H1 (cell line): ENCODE data around the gene KIFC1. TPM values are rescaled to one million over a fixed set of nuclear protein-coding genes. Genes with fewer than 3 reads are reported as not detected.

ENCODE experiments used
- POLR2A ChIP-seq, 2 experiments: IDR thresholded peaks; 1 replicate in 1 of 2; 2 replicates in 1 of 2; pipeline ENCODE4 v1.6.1; 2011; ENCODE audit warnings: low read depth in 2 of 2, low read length in 2 of 2, mild to moderate bottlenecking in 2 of 2; ENCODE audit errors: control extremely low read depth in 1 of 2
- POU5F1 ChIP-seq: IDR thresholded peaks from 2 replicates; pipeline ENCODE4 v1.6.1; 2011; ENCODE audit warnings: low read depth, mild to moderate bottlenecking, low read length, moderate library complexity
- RNF2 ChIP-seq: fragments of 200-900, 300-1000 bp; sonication (generic); IDR thresholded peaks from 2 replicates; pipeline ENCODE4 v1.7.1; 2016; ENCODE audit warnings: borderline replicate concordance, low read depth, mild to moderate bottlenecking, antibody characterized with exemption, low read length; ENCODE audit not compliant: poor library complexity, severe bottlenecking; ENCODE audit errors: missing control alignments
- RXRA ChIP-seq: IDR thresholded peaks from 2 replicates; pipeline ENCODE4 v1.6.1; 2011; ENCODE audit warnings: low read depth, mild to moderate bottlenecking, low read length, moderate library complexity; ENCODE audit not compliant: insufficient read depth
- SIN3A ChIP-seq, 2 experiments: IDR thresholded peaks in 1 of 2; conservative IDR thresholded peaks in 1 of 2; 2 replicates each; pipeline ENCODE4 v1.6.1; 2011 to 2012; ENCODE audit warnings: low read length in 2 of 2, improper control_type of control experiment in 1 of 2, low read depth in 1 of 2, mild to moderate bottlenecking in 1 of 2
- SP2 ChIP-seq: IDR thresholded peaks from 2 replicates; pipeline ENCODE4 v1.6.1; 2012; ENCODE audit warnings: mild to moderate bottlenecking, low read length, inconsistent platforms
- TAF1 ChIP-seq: IDR thresholded peaks from 2 replicates; pipeline ENCODE4 v1.6.1; 2011; ENCODE audit warnings: mild to moderate bottlenecking, low read depth, low read length
- polyA plus RNA-seq, 7 experiments: library from polyadenylated mRNA; depleted of rRNA in 3 of 7; stranded (reverse) in 5 of 7; unstranded in 2 of 7; fragments of >200 nt in 5 of 7; fragments of 200-250 nt in 2 of 7; gene quantifications; 1 replicate in 5 of 7; 2 replicates in 1 of 7; 4 replicates in 1 of 7; pipeline versions ENCODE4 v1.2.1 to v1.2.3, GENCODE V29; 2011 to 2013; ENCODE audit warnings: missing spikeins in 2 of 7, mixed read lengths in 2 of 7
- total RNA-seq: library from RNA; stranded (reverse); fragmentation: NEBNext Ultra II Directional; extraction: Animal tissue kit (Norgen Biotek cat#: 25700); gene quantifications from 2 replicates; pipeline ENCODE4 v1.2.1, GENCODE V29; 2021
- TF ChIP-seq, protein P1 (sequence below): fragments of 300-600 bp; sonication (generic); IDR thresholded peaks from 2 replicates; pipeline ENCODE4 v1.7.1; 2012; ENCODE audit warnings: low read length, moderate library complexity, mild to moderate bottlenecking, inconsistent platforms; ENCODE audit not compliant: insufficient replicate concordance
- TF ChIP-seq, protein P2 (sequence below): IDR thresholded peaks from 2 replicates; pipeline ENCODE4 v1.6.1; 2012; ENCODE audit warnings: low read length, inconsistent platforms

The KIFC1 gene
- total and polyA plus RNA-seq, 2 of the 8 experiments (the other 6 are each of a cell fraction or from before 2014, with no cell fraction given) = 46.6 to 64.3 TPM

DNA sequence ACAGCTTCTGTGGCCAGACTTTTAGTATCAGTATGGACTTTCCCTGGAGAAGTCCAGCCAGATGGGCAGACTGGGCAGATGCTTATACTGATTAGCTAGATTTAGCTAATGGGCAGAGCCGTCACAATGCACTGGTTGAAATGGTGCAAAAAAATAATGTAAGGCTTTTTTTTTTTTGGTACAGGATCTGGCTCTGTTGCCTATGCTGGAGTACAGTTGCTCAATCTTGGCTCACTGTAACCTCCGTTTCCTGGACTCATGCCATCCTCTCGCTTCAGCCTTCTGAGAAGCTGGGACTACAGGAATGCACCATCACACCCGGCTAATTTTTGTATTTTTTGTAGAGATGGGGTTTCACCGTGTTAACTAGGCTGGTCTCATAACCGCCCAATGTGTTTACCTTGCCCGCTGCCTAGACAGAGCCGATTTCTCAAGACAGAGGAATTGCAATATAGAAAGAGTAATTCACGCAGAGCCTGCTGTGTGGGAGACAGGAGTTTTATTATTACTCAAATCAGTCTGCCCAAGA lies 16.4 kb upstream of the KIFC1 start (continued):
- TF ChIP-seq, protein P1, sequence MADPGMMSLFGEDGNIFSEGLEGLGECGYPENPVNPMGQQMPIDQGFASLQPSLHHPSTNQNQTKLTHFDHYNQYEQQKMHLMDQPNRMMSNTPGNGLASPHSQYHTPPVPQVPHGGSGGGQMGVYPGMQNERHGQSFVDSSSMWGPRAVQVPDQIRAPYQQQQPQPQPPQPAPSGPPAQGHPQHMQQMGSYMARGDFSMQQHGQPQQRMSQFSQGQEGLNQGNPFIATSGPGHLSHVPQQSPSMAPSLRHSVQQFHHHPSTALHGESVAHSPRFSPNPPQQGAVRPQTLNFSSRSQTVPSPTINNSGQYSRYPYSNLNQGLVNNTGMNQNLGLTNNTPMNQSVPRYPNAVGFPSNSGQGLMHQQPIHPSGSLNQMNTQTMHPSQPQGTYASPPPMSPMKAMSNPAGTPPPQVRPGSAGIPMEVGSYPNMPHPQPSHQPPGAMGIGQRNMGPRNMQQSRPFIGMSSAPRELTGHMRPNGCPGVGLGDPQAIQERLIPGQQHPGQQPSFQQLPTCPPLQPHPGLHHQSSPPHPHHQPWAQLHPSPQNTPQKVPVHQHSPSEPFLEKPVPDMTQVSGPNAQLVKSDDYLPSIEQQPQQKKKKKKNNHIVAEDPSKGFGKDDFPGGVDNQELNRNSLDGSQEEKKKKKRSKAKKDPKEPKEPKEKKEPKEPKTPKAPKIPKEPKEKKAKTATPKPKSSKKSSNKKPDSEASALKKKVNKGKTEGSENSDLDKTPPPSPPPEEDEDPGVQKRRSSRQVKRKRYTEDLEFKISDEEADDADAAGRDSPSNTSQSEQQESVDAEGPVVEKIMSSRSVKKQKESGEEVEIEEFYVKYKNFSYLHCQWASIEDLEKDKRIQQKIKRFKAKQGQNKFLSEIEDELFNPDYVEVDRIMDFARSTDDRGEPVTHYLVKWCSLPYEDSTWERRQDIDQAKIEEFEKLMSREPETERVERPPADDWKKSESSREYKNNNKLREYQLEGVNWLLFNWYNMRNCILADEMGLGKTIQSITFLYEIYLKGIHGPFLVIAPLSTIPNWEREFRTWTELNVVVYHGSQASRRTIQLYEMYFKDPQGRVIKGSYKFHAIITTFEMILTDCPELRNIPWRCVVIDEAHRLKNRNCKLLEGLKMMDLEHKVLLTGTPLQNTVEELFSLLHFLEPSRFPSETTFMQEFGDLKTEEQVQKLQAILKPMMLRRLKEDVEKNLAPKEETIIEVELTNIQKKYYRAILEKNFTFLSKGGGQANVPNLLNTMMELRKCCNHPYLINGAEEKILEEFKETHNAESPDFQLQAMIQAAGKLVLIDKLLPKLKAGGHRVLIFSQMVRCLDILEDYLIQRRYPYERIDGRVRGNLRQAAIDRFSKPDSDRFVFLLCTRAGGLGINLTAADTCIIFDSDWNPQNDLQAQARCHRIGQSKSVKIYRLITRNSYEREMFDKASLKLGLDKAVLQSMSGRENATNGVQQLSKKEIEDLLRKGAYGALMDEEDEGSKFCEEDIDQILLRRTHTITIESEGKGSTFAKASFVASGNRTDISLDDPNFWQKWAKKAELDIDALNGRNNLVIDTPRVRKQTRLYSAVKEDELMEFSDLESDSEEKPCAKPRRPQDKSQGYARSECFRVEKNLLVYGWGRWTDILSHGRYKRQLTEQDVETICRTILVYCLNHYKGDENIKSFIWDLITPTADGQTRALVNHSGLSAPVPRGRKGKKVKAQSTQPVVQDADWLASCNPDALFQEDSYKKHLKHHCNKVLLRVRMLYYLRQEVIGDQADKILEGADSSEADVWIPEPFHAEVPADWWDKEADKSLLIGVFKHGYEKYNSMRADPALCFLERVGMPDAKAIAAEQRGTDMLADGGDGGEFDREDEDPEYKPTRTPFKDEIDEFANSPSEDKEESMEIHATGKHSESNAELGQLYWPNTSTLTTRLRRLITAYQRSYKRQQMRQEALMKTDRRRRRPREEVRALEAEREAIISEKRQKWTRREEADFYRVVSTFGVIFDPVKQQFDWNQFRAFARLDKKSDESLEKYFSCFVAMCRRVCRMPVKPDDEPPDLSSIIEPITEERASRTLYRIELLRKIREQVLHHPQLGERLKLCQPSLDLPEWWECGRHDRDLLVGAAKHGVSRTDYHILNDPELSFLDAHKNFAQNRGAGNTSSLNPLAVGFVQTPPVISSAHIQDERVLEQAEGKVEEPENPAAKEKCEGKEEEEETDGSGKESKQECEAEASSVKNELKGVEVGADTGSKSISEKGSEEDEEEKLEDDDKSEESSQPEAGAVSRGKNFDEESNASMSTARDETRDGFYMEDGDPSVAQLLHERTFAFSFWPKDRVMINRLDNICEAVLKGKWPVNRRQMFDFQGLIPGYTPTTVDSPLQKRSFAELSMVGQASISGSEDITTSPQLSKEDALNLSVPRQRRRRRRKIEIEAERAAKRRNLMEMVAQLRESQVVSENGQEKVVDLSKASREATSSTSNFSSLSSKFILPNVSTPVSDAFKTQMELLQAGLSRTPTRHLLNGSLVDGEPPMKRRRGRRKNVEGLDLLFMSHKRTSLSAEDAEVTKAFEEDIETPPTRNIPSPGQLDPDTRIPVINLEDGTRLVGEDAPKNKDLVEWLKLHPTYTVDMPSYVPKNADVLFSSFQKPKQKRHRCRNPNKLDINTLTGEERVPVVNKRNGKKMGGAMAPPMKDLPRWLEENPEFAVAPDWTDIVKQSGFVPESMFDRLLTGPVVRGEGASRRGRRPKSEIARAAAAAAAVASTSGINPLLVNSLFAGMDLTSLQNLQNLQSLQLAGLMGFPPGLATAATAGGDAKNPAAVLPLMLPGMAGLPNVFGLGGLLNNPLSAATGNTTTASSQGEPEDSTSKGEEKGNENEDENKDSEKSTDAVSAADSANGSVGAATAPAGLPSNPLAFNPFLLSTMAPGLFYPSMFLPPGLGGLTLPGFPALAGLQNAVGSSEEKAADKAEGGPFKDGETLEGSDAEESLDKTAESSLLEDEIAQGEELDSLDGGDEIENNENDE = no peak
- TF ChIP-seq RNF2 (no peak), POLR2A (IDR thresholded peaks at IDR 0.05; ENCODE audit: control extremely low read depth in 1 of 2, low read depth in 2 of 2, low read length in 2 of 2) (no peak), SP2 (no peak), TAF1 (no peak), POU5F1 (no peak), SIN3A (conservative IDR thresholded peaks at IDR 0.05 in 1 of 2, IDR thresholded peaks at IDR 0.05 in 1 of 2; ENCODE audit: low read depth in 1 of 2, low read length in 2 of 2) (no peak), RXRA (no peak)
- TF ChIP-seq, protein P2, sequence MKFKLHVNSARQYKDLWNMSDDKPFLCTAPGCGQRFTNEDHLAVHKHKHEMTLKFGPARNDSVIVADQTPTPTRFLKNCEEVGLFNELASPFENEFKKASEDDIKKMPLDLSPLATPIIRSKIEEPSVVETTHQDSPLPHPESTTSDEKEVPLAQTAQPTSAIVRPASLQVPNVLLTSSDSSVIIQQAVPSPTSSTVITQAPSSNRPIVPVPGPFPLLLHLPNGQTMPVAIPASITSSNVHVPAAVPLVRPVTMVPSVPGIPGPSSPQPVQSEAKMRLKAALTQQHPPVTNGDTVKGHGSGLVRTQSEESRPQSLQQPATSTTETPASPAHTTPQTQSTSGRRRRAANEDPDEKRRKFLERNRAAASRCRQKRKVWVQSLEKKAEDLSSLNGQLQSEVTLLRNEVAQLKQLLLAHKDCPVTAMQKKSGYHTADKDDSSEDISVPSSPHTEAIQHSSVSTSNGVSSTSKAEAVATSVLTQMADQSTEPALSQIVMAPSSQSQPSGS = no peak
